ENCODE data around the gene FRMD6.

DNA sequence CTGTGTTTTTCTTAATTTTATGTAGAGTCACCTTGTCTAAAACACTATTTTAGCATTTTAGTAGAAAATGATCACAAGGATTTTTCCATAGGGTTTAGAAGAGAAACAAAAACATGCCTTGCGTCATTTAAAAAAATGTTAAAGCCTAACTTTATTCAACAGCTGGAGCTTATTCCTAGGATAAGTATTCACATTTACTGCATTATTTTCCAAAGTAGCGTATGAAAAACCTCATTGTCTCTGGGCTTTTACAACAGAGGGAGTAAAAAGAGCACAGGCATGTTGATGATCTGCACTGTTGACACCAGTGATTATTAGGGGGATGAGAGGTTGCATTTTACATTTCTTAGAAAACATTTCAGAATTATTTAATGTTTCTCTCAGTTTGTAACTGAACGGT is 66.1 kb downstream of the FRMD6 start:
- TF ChIP-seq, protein P1, sequence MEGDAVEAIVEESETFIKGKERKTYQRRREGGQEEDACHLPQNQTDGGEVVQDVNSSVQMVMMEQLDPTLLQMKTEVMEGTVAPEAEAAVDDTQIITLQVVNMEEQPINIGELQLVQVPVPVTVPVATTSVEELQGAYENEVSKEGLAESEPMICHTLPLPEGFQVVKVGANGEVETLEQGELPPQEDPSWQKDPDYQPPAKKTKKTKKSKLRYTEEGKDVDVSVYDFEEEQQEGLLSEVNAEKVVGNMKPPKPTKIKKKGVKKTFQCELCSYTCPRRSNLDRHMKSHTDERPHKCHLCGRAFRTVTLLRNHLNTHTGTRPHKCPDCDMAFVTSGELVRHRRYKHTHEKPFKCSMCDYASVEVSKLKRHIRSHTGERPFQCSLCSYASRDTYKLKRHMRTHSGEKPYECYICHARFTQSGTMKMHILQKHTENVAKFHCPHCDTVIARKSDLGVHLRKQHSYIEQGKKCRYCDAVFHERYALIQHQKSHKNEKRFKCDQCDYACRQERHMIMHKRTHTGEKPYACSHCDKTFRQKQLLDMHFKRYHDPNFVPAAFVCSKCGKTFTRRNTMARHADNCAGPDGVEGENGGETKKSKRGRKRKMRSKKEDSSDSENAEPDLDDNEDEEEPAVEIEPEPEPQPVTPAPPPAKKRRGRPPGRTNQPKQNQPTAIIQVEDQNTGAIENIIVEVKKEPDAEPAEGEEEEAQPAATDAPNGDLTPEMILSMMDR (IDR thresholded peaks at IDR 0.05), result no peak
- TF ChIP-seq POLR2AphosphoS5 (IDR thresholded peaks at IDR 0.05) (no peak), POLR2A (IDR thresholded peaks at IDR 0.05) (no peak)
